ENCODE results near the gene MT1HL1. TPM values are rescaled to one million over a fixed set of nuclear protein-coding genes. Genes with fewer than 3 reads are reported as not detected.

Gene MT1HL1
- total and polyA plus RNA-seq, 2 of the 4 experiments (the other 2 are of a cell fraction), result not detected

DNA sequence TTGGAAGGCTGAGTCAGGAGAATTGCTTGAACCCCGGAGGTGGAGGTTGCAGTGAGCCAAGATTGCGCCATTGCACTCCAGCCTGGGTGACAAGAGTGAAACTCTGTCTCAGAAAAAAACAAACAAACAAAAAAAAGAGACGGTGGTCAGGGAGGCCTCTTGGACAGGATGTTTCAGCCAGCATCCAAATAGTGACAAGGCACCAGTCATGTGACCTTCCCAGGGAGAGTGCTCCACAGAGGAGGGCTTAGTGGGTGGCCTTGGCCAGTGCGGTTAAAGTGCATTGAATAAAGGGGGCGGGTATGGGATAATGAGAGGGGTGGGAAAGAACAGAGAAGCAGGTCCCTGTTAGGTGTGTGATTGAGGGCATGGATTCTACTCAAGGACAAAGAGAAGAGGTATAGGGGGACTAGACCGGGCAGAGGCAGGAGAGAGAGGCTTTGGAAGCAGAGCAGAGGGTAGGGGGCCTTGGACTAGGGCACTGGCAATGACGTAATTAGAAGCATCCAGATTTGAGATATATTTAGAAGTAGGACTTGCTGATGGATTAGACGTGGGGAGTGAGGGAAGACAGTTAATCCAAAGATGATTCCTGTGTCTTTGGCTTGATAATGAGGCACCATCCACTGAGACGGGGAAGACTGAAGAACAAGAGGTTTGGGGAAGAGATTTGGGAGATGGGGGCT is 25.8 kb upstream of the MT1HL1 start:
- Histone ChIP-seq H3K9me1 (ENCODE audit: insufficient read depth, low read length) (no peaks in the 10 kb centered on the region), H2AK9ac (replicated peaks; ENCODE audit: low read depth, low read length, poor library complexity) (no peak overlapping the region), H3K18ac (ENCODE audit: low read depth, low read length) (no peak overlapping the region), H2BK120ac (ENCODE audit: low read depth, low read length) (no peak overlapping the region), H3K56ac (ENCODE audit: extremely low read depth, insufficient read depth, low read length) (no peak overlapping the region), H4K20me1 (ENCODE audit: insufficient read depth, low read length) (no peaks in the 10 kb centered on the region), H3K79me1 (ENCODE audit: low read depth in 1 of 2, low read length in 2 of 2) (no peaks in the 10 kb centered on the region), H4K5ac (ENCODE audit: low read depth, low read length) (no peak overlapping the region), H2BK5ac (ENCODE audit: low read depth, low read length, poor library complexity, severe bottlenecking) (no peak overlapping the region), H2AK5ac (ENCODE audit: low read depth, low read length) (no peak overlapping the region), H3K27me3 (ENCODE audit: control insufficient read depth, insufficient read depth, low read length) (no peaks in the 10 kb centered on the region), H3K4me2 (ENCODE audit: low read depth, low read length) (no peak overlapping the region), H4K91ac (ENCODE audit: insufficient read depth, low read depth, low read length) (no peak overlapping the region), H3K9ac (ENCODE audit: low read depth, low read length) (no peak overlapping the region), H3K27ac (ENCODE audit: insufficient read depth, low read length) (no peak overlapping the region), H3K14ac (replicated peaks; ENCODE audit: low read depth, low read length) (no peak overlapping the region), H2BK20ac (ENCODE audit: low read depth, low read length) (no peak overlapping the region), H3K23ac (ENCODE audit: low read depth, low read length) (no peak overlapping the region), H4K8ac (ENCODE audit: low read depth in 2 of 2, low read length in 2 of 2) (no peak overlapping the region), H3K4ac (ENCODE audit: low read depth, low read length) (no peak overlapping the region), H2AFZ (replicated peaks; ENCODE audit: low read length, poor library complexity) (no peak overlapping the region), H3K4me3 (ENCODE audit: insufficient read depth, low read depth, low read length) (no peak overlapping the region), H2BK15ac (ENCODE audit: low read depth, low read length) (no peak overlapping the region), H3K4me1 (ENCODE audit: control insufficient read depth, insufficient read depth, low read length) (no peaks in the 10 kb centered on the region), H3K36me3 (ENCODE audit: control insufficient read depth, insufficient read depth, low read length) (no peaks in the 10 kb centered on the region), H3K9me3 (ENCODE audit: control insufficient read depth, insufficient read depth, low read length) (peaks cover 9% of the 10 kb centered on the region)
- in situ Hi-C loops (cut with MboI; ENCODE audit: low sequenced_read_pairs), result no loop called here
- CTCF ChIA-PET, result no interaction called here
- DNase-seq (no peak), ATAC-seq (ENCODE audit: low read depth) (no peak)
- dilution Hi-C loops (cut with HindIII; ENCODE audit: low sequenced_read_pairs, unreplicated experiment), result no loop called here
- intact Hi-C loops (cut with micrococcal nuclease), result no loop called here
- 35% methylated on average over 3 of the region's 9 CpGs; no CpG with 5 or more reads in 1 of the 2 experiments for WGBS, 2 experiments (ENCODE audit: extremely low coverage in 2 of 2, insufficient read length in 1 of 2)
- BruUV-seq (replicated peaks), result no TSS peak
- POLR2A ChIA-PET (ENCODE audit: unreplicated experiment), result interaction anchor here (0.6 kb wide), 1 partner anchor 15 kb away, joined by 25 read pairs; no protein-coding TSS in a partner anchor
- TF ChIP-seq BHLHE40 (IDR thresholded peaks at IDR 0.05; ENCODE audit: low read depth, low read length) (no peak), CEBPB (IDR thresholded peaks at IDR 0.05; ENCODE audit: low read depth, low read length) (no peak), MXI1 (IDR thresholded peaks at IDR 0.05; ENCODE audit: borderline replicate concordance, low read depth, low read length) (no peak), MAZ (IDR thresholded peaks at IDR 0.05; ENCODE audit: borderline replicate concordance, low read depth, low read length) (no peak), RCOR1 (IDR thresholded peaks at IDR 0.05; ENCODE audit: insufficient replicate concordance, low read length) (no peak), CHD1 (IDR thresholded peaks at IDR 0.05; ENCODE audit: low read depth, low read length) (no peak), POLR2A (IDR thresholded peaks at IDR 0.05; ENCODE audit: low read depth, low read length) (no peak), RAD21 (IDR thresholded peaks at IDR 0.05; ENCODE audit: low read length) (no peak), FOS (IDR thresholded peaks at IDR 0.05; ENCODE audit: low read depth, low read length) (no peak), NFE2L2 (IDR thresholded peaks at IDR 0.05; ENCODE audit: low read depth, low read length) (no peak), MAFK (IDR thresholded peaks at IDR 0.05; ENCODE audit: low read depth, low read length) (no peak)
- TF ChIP-seq, protein P1, sequence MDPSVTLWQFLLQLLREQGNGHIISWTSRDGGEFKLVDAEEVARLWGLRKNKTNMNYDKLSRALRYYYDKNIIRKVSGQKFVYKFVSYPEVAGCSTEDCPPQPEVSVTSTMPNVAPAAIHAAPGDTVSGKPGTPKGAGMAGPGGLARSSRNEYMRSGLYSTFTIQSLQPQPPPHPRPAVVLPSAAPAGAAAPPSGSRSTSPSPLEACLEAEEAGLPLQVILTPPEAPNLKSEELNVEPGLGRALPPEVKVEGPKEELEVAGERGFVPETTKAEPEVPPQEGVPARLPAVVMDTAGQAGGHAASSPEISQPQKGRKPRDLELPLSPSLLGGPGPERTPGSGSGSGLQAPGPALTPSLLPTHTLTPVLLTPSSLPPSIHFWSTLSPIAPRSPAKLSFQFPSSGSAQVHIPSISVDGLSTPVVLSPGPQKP (IDR thresholded peaks at IDR 0.05; ENCODE audit: borderline replicate concordance, low read depth, low read length), result no peak
- TF ChIP-seq, protein P2, sequence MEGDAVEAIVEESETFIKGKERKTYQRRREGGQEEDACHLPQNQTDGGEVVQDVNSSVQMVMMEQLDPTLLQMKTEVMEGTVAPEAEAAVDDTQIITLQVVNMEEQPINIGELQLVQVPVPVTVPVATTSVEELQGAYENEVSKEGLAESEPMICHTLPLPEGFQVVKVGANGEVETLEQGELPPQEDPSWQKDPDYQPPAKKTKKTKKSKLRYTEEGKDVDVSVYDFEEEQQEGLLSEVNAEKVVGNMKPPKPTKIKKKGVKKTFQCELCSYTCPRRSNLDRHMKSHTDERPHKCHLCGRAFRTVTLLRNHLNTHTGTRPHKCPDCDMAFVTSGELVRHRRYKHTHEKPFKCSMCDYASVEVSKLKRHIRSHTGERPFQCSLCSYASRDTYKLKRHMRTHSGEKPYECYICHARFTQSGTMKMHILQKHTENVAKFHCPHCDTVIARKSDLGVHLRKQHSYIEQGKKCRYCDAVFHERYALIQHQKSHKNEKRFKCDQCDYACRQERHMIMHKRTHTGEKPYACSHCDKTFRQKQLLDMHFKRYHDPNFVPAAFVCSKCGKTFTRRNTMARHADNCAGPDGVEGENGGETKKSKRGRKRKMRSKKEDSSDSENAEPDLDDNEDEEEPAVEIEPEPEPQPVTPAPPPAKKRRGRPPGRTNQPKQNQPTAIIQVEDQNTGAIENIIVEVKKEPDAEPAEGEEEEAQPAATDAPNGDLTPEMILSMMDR (conservative IDR thresholded peaks at IDR 0.05; ENCODE audit: low read depth, low read length), result no peak
- TF ChIP-seq, protein P3, sequence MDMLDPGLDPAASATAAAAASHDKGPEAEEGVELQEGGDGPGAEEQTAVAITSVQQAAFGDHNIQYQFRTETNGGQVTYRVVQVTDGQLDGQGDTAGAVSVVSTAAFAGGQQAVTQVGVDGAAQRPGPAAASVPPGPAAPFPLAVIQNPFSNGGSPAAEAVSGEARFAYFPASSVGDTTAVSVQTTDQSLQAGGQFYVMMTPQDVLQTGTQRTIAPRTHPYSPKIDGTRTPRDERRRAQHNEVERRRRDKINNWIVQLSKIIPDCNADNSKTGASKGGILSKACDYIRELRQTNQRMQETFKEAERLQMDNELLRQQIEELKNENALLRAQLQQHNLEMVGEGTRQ (IDR thresholded peaks at IDR 0.05; ENCODE audit: low read depth, low read length), result no peak

All from IMR-90 (cell line).